ENCODE measurements around the gene LHFPL6.
A peak's percentile ranks its signal among the peaks of the same experiment; 100 is the strongest.

Gene LHFPL6

GRCh38 chr13:39597838-39598237 lies 5.2 kb downstream of the LHFPL6 start:
- H3K4me3 ChIP-seq = no peak overlapping the region
- no peak overlapping the region for H3K27ac ChIP-seq

DNA sequence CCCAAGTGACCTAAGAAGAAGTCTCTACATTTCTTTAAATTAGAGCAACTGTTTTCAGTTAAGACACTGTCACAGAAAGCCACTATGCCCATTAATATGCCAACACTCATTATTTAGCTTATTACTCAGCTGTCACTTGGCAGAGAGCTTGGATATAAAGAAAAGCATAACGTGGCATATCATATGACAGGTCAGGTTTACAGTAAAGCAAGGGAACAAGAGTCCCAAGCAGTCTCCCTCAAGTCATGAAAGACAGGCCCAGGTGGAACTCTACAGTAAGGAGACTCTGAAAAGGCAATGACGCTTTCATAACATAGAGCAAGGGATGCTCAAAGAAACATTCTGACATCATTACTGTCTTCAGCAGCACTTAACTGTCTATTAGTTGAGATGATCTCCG lies 6.3 kb downstream of the LHFPL6 start:
- Histone ChIP-seq H3K27ac (no peak overlapping the region), H3K4me3 (no peak overlapping the region)

- Histone ChIP-seq H3K27ac (no peak overlapping the region), H3K4me3 (no peak overlapping the region)
These were observed 6.8 kb downstream of the LHFPL6 start for GRCh38 chr13:39596176-39596575.

DNA sequence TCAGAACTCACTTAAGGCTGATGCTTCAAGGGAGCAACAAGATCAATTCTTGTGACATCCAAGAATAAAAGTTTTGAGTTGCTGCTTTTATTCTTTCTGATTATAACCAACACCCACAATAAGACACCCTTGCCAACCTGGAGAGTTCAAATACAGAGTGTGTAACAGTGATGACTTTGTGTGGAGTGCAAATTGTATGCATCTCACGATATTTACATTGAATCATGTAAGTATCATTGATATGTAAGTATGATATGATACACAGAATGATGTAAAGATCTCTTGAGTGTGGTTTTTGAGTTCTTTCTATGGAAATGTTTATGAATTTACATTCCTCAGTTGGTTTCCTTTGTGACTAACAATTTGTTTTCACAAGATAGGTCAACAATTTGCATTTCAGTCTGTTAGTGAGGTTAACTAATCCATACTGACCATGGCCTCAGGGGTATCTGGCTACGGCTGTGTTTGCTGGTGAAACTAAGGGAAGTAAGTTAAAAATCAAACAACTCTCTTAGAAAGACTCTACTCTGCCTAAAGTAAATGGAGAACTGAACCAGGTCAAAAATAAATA lies 12.4 kb downstream of the LHFPL6 start:
- Histone ChIP-seq H3K27ac (no peak overlapping the region), H3K4me3 (no peak overlapping the region)

DNA sequence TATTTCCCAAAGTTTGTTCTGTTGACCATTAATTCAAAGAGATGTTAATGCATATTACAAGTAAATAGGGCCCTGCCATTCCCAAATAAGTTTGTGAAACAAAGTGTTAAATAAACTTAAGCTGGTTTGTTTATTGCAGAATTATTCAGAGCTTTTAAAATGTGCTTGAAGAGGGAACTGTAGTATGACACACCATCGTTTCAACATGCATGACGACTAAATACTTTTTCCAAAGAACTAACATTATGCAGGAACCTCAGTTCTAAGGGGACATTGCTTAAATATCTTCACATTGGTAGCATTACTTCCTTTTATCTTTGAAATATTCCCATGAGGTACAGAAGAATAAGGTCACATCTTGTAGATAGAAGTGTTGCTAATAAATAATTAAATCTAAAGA lies 14.6 kb downstream of the LHFPL6 start:
- no peak overlapping the region for H3K27ac ChIP-seq

GRCh38 chr13:39587939-39588338 lies 15.1 kb downstream of the LHFPL6 start:
- H3K27ac ChIP-seq = no peak overlapping the region
- no peak overlapping the region for H3K4me3 ChIP-seq

More for the DNA sequence above, 14.6 kb downstream of the LHFPL6 start:
- H3K4me3 ChIP-seq = no peak overlapping the region

DNA sequence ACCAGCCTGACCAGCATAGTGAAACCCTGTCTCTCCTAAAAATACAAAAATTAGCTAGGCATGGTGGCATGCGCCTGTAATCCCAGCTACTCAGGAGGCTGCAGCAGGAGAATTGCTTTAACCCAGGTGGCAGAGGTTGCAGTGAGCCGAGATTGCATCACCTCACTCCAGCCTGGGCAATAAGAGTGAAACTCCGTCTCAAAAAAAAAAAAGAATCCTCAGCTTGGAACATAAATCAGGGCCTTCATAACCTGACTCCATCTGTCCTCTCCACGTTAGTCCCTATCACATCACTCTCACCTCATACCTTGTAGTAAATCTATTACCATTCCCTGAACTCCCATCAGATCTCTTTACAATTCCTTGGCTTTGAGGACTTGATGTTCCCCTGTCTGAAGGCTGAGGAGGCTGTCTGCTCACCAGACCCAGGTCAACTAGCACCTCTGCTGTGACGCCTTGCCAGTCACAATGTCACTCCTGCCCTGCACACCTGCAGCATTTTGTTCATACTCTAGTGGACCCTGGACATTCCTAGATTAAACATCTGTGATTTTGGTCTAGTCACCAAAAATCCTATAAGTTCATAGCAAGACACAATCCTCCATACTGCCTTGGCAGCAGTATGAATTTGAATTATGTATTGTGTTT lies 15.9 kb downstream of the LHFPL6 start:
- H3K4me3 ChIP-seq = no peak overlapping the region
- no peak overlapping the region for H3K27ac ChIP-seq

DNA sequence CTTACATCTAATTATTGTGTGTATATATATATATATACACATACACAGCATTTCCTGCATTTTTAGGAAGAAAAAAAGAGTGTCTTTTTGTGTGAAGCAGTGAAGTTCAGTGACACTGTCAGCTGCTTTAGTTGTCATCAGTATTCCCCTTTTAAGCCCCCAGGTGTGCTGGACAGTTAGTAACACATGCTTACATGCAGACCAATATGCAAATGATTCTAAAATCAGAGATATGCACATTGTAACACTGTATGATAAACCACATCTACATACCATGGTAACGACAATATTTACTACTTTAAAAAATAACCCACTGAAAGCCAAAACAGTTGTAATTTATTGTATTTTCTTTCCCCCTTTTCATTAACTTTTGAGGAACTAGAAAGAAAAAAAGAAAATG lies 16.8 kb downstream of the LHFPL6 start:
- Histone ChIP-seq H3K27ac (no peak overlapping the region), H3K4me3 (no peak overlapping the region)

DNA sequence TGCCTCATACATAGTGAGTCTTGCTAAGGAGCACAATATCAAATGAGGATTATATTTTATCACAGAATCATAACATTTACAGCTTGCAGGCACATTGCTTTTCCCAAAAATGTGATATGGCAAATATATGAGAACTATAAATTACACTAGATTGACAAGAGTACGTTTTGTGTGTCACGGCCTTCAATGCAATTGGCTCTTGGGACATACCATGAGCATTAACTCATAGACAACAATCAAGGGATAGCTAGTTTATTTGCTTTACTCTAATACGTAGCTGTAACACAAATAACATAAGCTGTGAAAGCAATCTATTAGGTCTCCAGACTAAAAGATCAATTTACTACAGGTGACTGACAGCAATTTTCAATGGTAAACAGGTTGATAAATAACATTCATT lies 17.8 kb downstream of the LHFPL6 start:
- Histone ChIP-seq H3K4me3 (no peak overlapping the region), H3K27ac (no peak overlapping the region)

DNA sequence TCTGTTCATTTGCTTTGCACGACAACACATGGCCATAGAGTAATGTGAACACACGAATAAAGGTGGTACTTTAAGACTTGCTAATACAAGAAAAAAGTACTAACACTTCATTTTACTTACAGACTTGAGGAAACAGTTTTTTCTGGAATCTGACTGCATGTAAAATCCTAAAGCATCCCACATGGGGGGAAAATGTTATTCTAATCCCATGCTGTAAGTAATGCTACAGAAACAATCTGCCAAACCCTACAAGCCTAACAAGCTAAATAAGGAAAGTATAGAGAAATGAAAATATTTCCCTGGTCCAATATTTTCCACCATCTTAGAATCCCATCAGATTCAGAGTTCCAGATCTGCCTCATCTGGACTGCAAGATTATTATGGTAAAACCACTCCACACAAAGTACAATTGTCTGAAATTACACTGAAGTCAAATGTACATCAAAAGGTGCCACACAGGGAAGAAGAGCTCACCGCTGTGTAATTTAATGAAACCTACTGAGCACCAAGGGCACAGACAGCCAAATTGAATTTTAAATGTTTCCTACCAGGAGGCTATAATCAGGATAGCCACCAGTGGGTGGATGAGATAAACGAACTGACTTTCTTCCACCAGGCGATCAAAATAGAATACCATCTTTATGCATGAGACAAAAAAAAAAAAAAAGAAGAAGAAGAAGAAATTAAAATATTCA lies 22.0 kb downstream of the LHFPL6 start:
- no peak overlapping the region for H3K4me3 ChIP-seq
- no peak overlapping the region for H3K27ac ChIP-seq

- H3K27ac ChIP-seq = no peak overlapping the region
- no peak overlapping the region for H3K4me3 ChIP-seq
These were observed 24.1 kb downstream of the LHFPL6 start for GRCh38 chr13:39578821-39579291.

DNA sequence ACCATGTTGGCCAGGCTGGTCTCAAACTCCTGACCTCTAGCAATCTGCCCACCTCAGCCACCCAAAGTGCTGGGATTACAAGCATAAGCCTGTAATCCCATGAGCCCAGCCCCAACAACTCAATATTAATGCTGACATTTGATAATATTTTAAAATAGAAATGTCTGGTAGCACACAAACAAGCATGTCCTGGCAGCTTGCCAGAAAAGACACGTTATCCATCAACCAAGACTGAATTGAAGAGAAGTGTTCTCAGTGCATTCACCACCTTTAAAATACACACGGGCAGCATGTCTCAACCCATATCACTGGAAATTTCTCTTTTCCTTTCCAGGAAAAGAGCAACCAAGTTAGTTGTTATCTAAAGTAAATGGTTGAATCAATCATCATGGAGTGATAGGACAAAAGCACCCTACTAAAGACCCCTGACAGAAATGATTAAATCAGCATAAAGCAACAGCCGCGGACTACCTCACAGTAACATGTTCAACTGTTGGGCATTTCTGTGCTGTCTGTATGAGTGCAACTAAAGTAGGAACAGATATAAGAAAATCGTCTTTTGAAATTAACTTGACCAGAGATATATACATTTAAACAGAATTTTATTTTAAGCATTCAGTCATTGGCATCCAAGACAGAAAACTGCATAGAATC lies 25.0 kb downstream of the LHFPL6 start:
- H3K27ac ChIP-seq = no peak overlapping the region

DNA sequence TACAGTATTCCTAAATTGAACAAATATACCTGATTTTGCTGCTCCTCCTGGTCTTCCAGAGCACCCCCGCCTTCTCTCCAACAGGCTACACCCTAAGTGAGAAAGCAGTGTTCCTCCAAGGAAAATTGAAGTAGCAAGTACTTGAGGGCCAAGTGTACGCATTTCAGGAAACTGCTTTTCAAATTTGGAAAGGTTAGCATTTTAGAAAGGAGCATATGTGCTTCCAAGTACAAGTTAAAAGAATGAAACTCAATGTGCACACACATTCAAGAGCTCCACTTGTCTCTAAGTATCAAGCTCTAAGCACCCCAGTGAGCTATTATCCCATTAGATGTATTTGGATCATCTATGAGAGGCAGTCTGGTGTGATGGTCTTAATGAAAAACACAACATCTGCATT lies 25.8 kb downstream of the LHFPL6 start:
- no peak overlapping the region for H3K27ac ChIP-seq
- H3K4me3 ChIP-seq = no peak overlapping the region

More for the DNA sequence above, 25.0 kb downstream of the LHFPL6 start:
- H3K4me3 ChIP-seq = no peak overlapping the region

GRCh38 chr13:39575641-39576238 lies 27.3 kb downstream of the LHFPL6 start:
- H3K27ac ChIP-seq = no peak overlapping the region
- no peak overlapping the region for H3K4me3 ChIP-seq

DNA sequence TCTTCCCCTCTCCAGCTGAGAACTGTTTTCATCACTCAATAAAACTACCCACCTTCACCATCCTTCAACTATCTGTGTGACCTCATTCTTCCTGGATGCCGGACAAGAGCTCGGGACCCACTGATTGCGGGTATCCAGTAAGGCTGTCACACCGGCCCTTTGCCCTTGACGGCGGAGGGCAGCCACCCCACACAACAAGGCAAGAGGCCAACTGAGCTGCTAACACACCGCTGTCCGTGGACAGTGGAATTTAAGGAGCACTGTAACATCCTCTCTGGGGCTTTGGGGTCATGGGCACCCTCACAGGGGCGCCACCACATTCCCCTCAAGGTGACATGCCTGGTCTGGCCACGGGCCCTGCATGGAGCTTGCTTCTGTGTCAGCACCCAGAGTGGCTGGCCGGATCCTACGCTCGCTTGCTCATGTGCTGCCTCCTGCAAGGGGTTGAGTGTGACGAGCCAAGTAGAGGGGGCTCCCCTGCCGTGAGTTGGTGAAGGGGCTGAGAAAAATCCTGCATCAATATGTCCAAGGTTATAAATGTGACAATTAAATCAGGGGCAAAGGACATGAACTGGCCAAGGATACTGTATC lies 31.4 kb downstream of the LHFPL6 start:
- H3K4me3 ChIP-seq = no peak overlapping the region
- no peak overlapping the region for H3K27ac ChIP-seq

- Histone ChIP-seq H3K27ac (no peak overlapping the region), H3K4me3 (no peak overlapping the region)
These were observed 35.4 kb downstream of the LHFPL6 start for GRCh38 chr13:39567569-39567968.

- H3K4me3 ChIP-seq = no peak overlapping the region
- H3K27ac ChIP-seq = peak overlapping the region in 6 of 21 experiments; percentile 1 to 47 (median 20)
These were observed 36.6 kb downstream of the LHFPL6 start for GRCh38 chr13:39566216-39566869.

GRCh38 chr13:39565036-39565949 lies 37.7 kb downstream of the LHFPL6 start:
- Histone ChIP-seq H3K4me3 (no peak overlapping the region), H3K27ac (peak overlapping the region in 5 of 21 experiments; percentile 1 to 50 (median 16))

DNA sequence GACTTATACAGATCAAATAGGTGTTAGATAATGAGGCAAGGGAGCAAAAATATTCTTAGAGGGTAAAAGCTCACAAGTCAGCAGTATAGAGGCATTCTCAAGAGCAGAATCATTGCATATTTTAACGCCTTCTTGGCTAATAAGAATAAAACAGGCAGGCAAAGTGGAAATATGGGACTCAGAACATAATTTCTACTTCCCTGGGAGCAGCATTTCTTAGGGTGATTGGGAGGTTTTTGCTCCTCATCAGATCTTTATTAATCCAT lies 39.6 kb downstream of the LHFPL6 start:
- H3K4me3 ChIP-seq = no peak overlapping the region
- H3K27ac ChIP-seq = no peak overlapping the region

Measured in skin epidermis (tissue), 12 donors.